A673 (cell line): ENCODE measurements around the gene KRTAP10-4.
"Not testable (repeated sequence)": the region's sequence is repeated elsewhere in the genome, so short reads cannot be mapped to it uniquely, and the experiment has no call there.

Source experiments
- CTCF ChIP-seq: fragments of 300-800, 200-600 bp; sonication (generic); conservative IDR thresholded peaks from 2 replicates; pipeline ENCODE4 v1.5.1; 2017; ENCODE audit warnings: low read depth, mild to moderate bottlenecking, antibody characterized with exemption, low read length, moderate library complexity, mixed read lengths
- EZH2 ChIP-seq: fragments of 200-600 bp; sonication (generic); IDR thresholded peaks from 2 replicates; pipeline ENCODE4 v1.6.1; 2017; ENCODE audit warnings: borderline replicate concordance, low read depth, mild to moderate bottlenecking, mixed read lengths, antibody characterized with exemption, low read length; ENCODE audit not compliant: poor library complexity, severe bottlenecking

GRCh38 chr21:44610157-44610843 is 36.8 kb downstream of the KRTAP10-4 start:
- TF ChIP-seq CTCF, EZH2: not testable (repeated sequence)
